Smooth muscle cell (in vitro differentiated cells): ENCODE measurements around the gene GRIN1. TPM values are rescaled to one million over a fixed set of nuclear protein-coding genes. Genes with fewer than 3 reads are reported as not detected.

Experiments used
- DNase-seq: peaks from one replicate; lab custom pipeline; 2025; ENCODE audit not compliant: unreplicated experiment; lab: John Stamatoyannopoulos, UW
- H2AFZ ChIP-seq: fragments of 200-600 bp; sonication (generic); 2 replicates; pipeline ENCODE4 v1.6.0; 2016; ENCODE audit warnings: antibody characterized with exemption, low read depth, mild to moderate bottlenecking
- H3F3A ChIP-seq: fragments of 200-600 bp; sonication (generic); 2 replicates; pipeline ENCODE4 v1.6.0; 2017; ENCODE audit warnings: antibody characterized with exemption, low read depth
- H3K27ac ChIP-seq: fragments of 200-600 bp; sonication (generic); 2 replicates; pipeline ENCODE4 v1.5.1; 2016; ENCODE audit warnings: low read depth, mild to moderate bottlenecking
- H3K27me3 ChIP-seq: fragments of 200-600 bp; sonication (generic); 2 replicates; pipeline ENCODE4 v1.6.1; 2016; ENCODE audit warnings: low read depth, mild to moderate bottlenecking
- H3K36me3 ChIP-seq: fragments of 200-600 bp; sonication (generic); 2 replicates; pipeline ENCODE4 v1.5.1; 2016; ENCODE audit warnings: low read depth
- H3K4me1 ChIP-seq: fragments of 200-600 bp; sonication (generic); 2 replicates; pipeline ENCODE4 v1.5.1; 2016; ENCODE audit warnings: low read depth
- H3K4me2 ChIP-seq: fragments of 200-600 bp; sonication (generic); 2 replicates; pipeline ENCODE4 v1.6.0; 2016; ENCODE audit warnings: mild to moderate bottlenecking
- H3K4me3 ChIP-seq: fragments of 200-600 bp; sonication (generic); 2 replicates; pipeline ENCODE4 v1.5.1; 2016; ENCODE audit warnings: mild to moderate bottlenecking
- H3K79me2 ChIP-seq: fragments of 200-600 bp; sonication (generic); 2 replicates; pipeline ENCODE4 v1.6.0; 2016; ENCODE audit warnings: low read depth, mild to moderate bottlenecking
- H3K9ac ChIP-seq: fragments of 200-600 bp; sonication (generic); 2 replicates; pipeline ENCODE4 v1.6.0; 2016; ENCODE audit warnings: low read depth
- H3K9me3 ChIP-seq: fragments of 200-600 bp; sonication (generic); replicated peaks from 2 replicates; pipeline ENCODE4 v1.5.1; 2016; ENCODE audit warnings: low read depth
- H4K20me1 ChIP-seq: fragments of 200-600 bp; sonication (generic); 2 replicates; pipeline ENCODE4 v1.6.0; 2016; ENCODE audit warnings: low read depth
- CTCF ChIP-seq: fragments of 200-600 bp; sonication (generic); IDR thresholded peaks from 2 replicates; pipeline ENCODE4 v1.5.1; 2017; ENCODE audit warnings: borderline replicate concordance, mild to moderate bottlenecking, antibody characterized with exemption; ENCODE audit not compliant: insufficient read depth, poor library complexity, severe bottlenecking
- WGBS: methylation state at CpG from one replicate; pipeline ENCODE4 v1.1.7; 2016; ENCODE audit warnings: low lambda C conversion rate; 5-methylcytosine and 5-hydroxymethylcytosine counted together
- polyA plus RNA-seq: library from polyadenylated mRNA; unstranded; fragments of >200 nt; fragmentation: Nextera tagmentation; extraction: Ambion mirVana; gene quantifications from 2 replicates; pipeline ENCODE4 v1.2.1, GENCODE V29; 2016
- total RNA-seq: library from RNA; depleted of rRNA; stranded (reverse); fragments of >200 nt; gene quantifications from 2 replicates; pipeline ENCODE4 v1.2.3, GENCODE V29; 2014

Gene GRIN1
- total and polyA plus RNA-seq, 2 experiments from 2014 or later, result not detected

GRCh38 chr9:137176302-137177182 is 37.6 kb downstream of the GRIN1 start:
- no peaks in the 10 kb centered on the region for H3K4me1 ChIP-seq
- H3K27me3 ChIP-seq, result peaks cover 9% of the 10 kb centered on the region
- H3K9me3 ChIP-seq, result no peaks in the 10 kb centered on the region
- TF ChIP-seq CTCF, result peak; percentile 36
- H4K20me1 ChIP-seq, result no peaks in the 10 kb centered on the region
- no peaks in the 10 kb centered on the region for H3K36me3 ChIP-seq
- DNase-seq, result no peak
- no peak overlapping the region for H3K4me2 ChIP-seq
- H3K9ac ChIP-seq, result no peak overlapping the region
- H3K27ac ChIP-seq, result no peak overlapping the region
- H3K4me3 ChIP-seq, result no peak overlapping the region
- H3K79me2 ChIP-seq, result no peaks in the 10 kb centered on the region
- no peaks in the 10 kb centered on the region for H3F3A ChIP-seq
- no peak overlapping the region for H2AFZ ChIP-seq
- 65% methylated on average over 17 of the region's 17 CpGs for WGBS

GRCh38 chr9:137178201-137178938 is 39.4 kb downstream of the GRIN1 start:
- Histone ChIP-seq H3K9ac (no peak overlapping the region), H2AFZ (no peak overlapping the region), H3F3A (no peaks in the 10 kb centered on the region), H3K36me3 (no peaks in the 10 kb centered on the region), H3K9me3 (no peaks in the 10 kb centered on the region), H3K79me2 (no peaks in the 10 kb centered on the region), H3K4me3 (no peak overlapping the region), H3K4me1 (no peaks in the 10 kb centered on the region), H4K20me1 (no peaks in the 10 kb centered on the region), H3K27ac (no peak overlapping the region), H3K27me3 (no peaks in the 10 kb centered on the region), H3K4me2 (no peak overlapping the region)
- no peak for TF ChIP-seq CTCF
- no peak for DNase-seq
- WGBS, result 94% methylated on average over 23 of the region's 23 CpGs

GRCh38 chr9:137178939-137179630 is 40.1 kb downstream of the GRIN1 start:
- Histone ChIP-seq H3K4me1 (no peaks in the 10 kb centered on the region), H3F3A (no peaks in the 10 kb centered on the region), H3K9ac (no peak overlapping the region), H3K4me2 (no peak overlapping the region), H3K27me3 (no peaks in the 10 kb centered on the region), H4K20me1 (no peaks in the 10 kb centered on the region), H3K79me2 (no peaks in the 10 kb centered on the region), H3K27ac (no peak overlapping the region), H3K9me3 (no peaks in the 10 kb centered on the region), H3K36me3 (no peaks in the 10 kb centered on the region), H2AFZ (no peak overlapping the region), H3K4me3 (no peak overlapping the region)
- TF ChIP-seq CTCF, result no peak
- WGBS, result 95% methylated on average over 19 of the region's 19 CpGs
- no peak for DNase-seq
